Smooth muscle cell of the brain vasculature (primary cell): ENCODE measurements around the gene DMRT1.

Source experiments
- DNase-seq: peaks from one replicate; pipeline ENCODE4 v3.0.0-alpha.2; 2012; ENCODE audit warnings: low read depth, low spot score

DMRT1 gene

GRCh38 chr9:841371-842209 lies at the start of gene DMRT1:
Gene DMRT1, plus strand, starts transcription at chr9:841697. Its CDS starts 142 bp downstream, at chr9:841839.
- no peak for DNase-seq

- DNase-seq: no peak
These were observed 48.9 kb upstream of the DMRT1 start for GRCh38 chr9:792331-793260.

GRCh38 chr9:794386-794785 lies 47.1 kb upstream of the DMRT1 start:
- no peak for DNase-seq

GRCh38 chr9:795869-796268 lies 45.6 kb upstream of the DMRT1 start:
- DNase-seq: no peak

- DNase-seq: no peak
These were observed 40.8 kb upstream of the DMRT1 start for GRCh38 chr9:800591-801150.

- DNase-seq: no peak
These were observed 40.0 kb upstream of the DMRT1 start for GRCh38 chr9:801399-802071.

- no peak for DNase-seq
These were observed 37.5 kb upstream of the DMRT1 start for GRCh38 chr9:804026-804425.

GRCh38 chr9:805151-805550 lies 36.3 kb upstream of the DMRT1 start:
- DNase-seq: no peak

- peak; percentile 18 for DNase-seq
These were observed 35.0 kb upstream of the DMRT1 start for GRCh38 chr9:806285-807156.

- no peak for DNase-seq
These were observed 30.4 kb upstream of the DMRT1 start for GRCh38 chr9:811106-811531.

- no peak for DNase-seq
These were observed 22.5 kb upstream of the DMRT1 start for GRCh38 chr9:818958-819357.

GRCh38 chr9:826500-827280 lies 14.8 kb upstream of the DMRT1 start:
- DNase-seq: no peak

- DNase-seq: no peak
These were observed 1.2 kb upstream of the DMRT1 start for GRCh38 chr9:840343-840742.

- no peak for DNase-seq
These were observed 1.3 kb downstream of the DMRT1 start for GRCh38 chr9:842635-843426.

- DNase-seq: no peak
These were observed 1.9 kb downstream of the DMRT1 start for GRCh38 chr9:843427-843785.

- DNase-seq: no peak
These were observed 5.4 kb downstream of the DMRT1 start for GRCh38 chr9:846852-847251.

- no peak for DNase-seq
These were observed 6.0 kb downstream of the DMRT1 start for GRCh38 chr9:847505-847904.

GRCh38 chr9:849431-849830 lies 7.9 kb downstream of the DMRT1 start:
- DNase-seq: no peak

GRCh38 chr9:852539-852938 lies 11.0 kb downstream of the DMRT1 start:
- no peak for DNase-seq
